Activated CD4-positive, CD25-positive, alpha-beta regulatory T cell treated with anti-CD3 and anti-CD28 coated beads, Interleukin-2, amount 50 U/mL, for 16 hours (primary cell): Measurements from ENCODE around the gene LRP3.
A peak's percentile ranks its signal among the peaks of the same experiment; 100 is the strongest.

ENCODE experiments used
- DNase-seq: peaks from one replicate; pipeline ENCODE4 v3.0.0-alpha.2; 2020; ENCODE audit warnings: low read depth, low spot score

LRP3 gene

GRCh38 chr19:33235269-33235995 is 41.3 kb downstream of the LRP3 start:
- peak; percentile 69 for DNase-seq

- DNase-seq: no peak
Measured at GRCh38 chr19:33235996-33236350, 41.8 kb downstream of the LRP3 start.

- DNase-seq: no peak
Measured at GRCh38 chr19:33236696-33237390, 42.7 kb downstream of the LRP3 start.

DNA sequence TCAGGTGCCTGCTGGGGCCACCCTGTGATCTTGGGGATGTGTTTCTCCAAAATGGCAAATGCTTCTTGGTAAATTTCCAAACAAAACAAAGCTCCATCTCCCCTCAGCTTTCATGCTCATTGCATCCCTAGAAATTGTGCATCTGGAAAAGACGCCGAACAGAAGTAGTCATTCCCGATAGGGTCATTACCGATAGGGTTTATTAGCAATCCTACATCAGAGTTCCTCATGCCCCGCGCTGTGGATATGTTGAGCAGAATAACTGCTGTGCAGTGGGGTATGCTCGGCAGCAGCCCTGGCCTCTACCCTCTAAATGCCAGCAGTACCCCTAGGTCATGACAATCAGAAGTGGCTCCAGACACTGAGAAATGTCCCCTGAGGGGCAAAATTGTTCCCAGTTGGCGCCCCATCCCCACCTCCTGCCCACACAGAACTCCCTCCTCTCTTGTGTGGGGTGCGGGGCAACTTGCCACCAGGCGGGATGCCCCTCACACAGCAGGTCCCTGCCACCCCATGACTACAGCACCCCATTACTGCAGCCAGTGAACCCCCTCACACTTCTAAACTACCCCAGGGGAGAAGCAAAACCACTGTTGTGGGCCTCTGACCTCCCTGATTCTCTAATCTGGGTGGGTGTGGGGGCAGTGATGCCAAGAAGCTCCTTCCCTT is 44.5 kb downstream of the LRP3 start:
- no peak for DNase-seq

DNA sequence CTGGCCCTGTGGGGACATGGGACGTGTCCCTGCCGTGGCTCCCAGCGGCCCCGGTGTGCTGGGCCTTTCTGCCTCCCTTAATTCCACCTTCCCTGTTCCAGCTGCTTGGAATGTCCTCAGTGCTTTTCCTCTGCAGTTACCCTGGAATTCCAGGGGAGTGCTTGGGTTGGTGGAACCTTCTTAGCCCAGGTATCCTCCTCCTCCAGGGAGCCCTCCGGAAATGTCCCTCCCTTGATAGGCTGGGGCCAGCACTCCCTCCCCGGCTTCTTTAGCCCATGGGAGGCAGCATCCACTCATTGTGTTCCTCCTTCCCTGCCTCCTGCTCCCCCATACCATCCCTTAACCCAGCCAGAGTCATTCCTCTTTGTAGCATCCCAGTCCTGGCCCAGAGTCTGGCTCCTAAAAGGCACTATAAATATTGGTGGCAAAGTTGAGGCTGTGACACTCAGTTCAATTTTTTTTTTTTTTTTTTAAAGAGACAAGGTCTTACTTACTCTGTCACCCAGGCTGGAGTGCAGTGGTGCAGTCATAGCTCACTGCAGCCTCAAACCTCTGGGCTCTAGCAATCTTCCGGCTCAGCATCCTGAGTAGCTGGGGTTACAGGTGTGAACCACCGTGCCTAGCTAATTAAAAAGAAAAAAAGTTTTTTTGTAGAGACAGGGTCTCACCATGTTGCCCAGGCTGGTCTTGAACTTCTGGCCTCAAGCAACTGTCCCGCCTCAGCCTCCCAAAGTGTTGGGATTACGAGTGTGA is 45.3 kb downstream of the LRP3 start:
- no peak for DNase-seq

GRCh38 chr19:33240181-33240771 is 46.1 kb downstream of the LRP3 start:
- no peak for DNase-seq

GRCh38 chr19:33241091-33241529 is 47.0 kb downstream of the LRP3 start:
- no peak for DNase-seq

GRCh38 chr19:33241530-33242101 is 47.5 kb downstream of the LRP3 start:
- DNase-seq: no peak

DNA sequence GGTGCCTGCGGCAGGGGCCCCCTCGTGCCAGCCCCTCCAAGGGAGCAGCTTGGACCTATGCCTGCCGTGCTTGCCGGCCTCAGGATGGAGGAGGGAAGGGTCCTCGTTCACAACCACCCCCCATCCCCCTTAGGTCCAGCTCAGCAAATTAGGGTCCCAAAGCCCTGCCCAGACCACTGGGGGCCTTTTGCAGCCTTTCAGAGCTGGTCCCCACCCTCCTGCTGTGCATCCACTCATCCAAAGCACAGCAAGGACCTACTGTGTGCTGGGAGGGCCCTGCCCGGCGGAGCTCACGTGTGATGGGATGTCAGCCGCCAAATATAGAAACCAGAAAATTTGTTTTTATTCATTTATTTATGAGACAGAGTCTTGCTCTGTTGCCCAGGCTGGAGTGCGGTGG is 48.0 kb downstream of the LRP3 start:
- no peak for DNase-seq

DNA sequence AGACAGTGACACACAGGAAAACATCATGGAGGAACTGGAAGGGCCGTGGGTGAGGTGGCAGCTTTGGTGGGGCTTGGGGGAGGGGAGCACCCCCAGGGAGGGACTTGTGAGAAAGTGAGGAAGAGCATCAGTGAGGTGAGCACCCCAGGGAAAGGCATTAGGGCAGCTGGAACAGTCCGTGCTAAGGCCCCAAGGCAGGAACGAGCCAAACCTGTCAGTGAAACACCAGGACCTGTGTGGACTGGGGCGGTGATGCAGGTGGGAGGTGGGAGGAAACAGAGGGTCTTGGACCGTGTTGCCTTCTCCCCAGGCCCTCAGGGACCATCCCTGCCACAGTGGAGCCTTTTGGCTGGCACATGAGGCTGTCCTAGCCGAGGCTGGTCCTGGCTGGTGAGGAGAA is 48.8 kb downstream of the LRP3 start:
- DNase-seq: no peak

GRCh38 chr19:33245948-33246708 is 52.0 kb downstream of the LRP3 start:
- no peak for DNase-seq

- no peak for DNase-seq
Measured at GRCh38 chr19:33246709-33247440, 52.7 kb downstream of the LRP3 start.

- DNase-seq: no peak
Measured at GRCh38 chr19:33247441-33247819, 53.3 kb downstream of the LRP3 start.

- DNase-seq: no peak
Measured at GRCh38 chr19:33248104-33248503, 54.0 kb downstream of the LRP3 start.

DNA sequence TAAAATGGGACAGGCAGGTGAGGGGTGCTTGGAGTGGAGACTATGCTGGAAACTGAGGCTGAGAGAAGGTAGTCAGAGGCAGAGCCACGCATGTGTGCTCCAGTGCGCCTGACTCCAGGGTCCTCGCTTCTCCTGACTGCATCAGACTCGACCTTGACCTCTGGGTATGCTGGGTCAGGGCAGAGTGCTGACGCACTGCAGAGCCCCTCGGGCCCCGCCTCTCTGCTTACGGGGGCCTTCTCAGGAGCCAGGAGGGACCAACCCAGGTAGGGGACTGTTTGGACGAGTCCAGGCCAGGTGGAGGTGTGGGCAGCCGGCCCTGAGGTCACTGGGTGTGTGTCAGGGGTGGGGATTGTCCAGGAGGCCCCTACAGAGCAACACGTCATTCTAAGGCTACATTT is 54.4 kb downstream of the LRP3 start:
- no peak for DNase-seq

GRCh38 chr19:33248954-33249613 is 55.0 kb downstream of the LRP3 start:
- no peak for DNase-seq

DNA sequence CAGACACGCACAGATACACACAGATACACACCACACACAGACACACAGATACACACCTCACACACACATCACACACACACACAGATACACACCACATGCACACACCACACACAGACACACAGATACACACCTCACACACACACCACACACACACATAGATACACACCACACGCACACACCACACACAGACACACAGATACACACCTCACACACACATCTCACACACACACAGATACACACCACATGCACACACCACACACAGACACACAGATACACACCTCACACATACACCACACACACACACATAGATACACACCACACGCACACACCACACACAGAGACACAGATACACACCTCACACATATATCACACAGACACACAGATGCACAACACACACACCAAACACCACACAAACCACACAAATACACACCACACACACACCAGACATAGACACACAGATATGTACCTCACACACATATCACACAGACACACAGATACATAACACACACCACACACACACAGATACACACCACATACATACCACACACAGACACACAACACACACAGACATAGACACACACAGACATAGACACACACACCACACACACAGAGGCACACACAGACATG is 55.7 kb downstream of the LRP3 start:
- no peak for DNase-seq

- no peak for DNase-seq
Measured at GRCh38 chr19:33250500-33250899, 56.4 kb downstream of the LRP3 start.

DNA sequence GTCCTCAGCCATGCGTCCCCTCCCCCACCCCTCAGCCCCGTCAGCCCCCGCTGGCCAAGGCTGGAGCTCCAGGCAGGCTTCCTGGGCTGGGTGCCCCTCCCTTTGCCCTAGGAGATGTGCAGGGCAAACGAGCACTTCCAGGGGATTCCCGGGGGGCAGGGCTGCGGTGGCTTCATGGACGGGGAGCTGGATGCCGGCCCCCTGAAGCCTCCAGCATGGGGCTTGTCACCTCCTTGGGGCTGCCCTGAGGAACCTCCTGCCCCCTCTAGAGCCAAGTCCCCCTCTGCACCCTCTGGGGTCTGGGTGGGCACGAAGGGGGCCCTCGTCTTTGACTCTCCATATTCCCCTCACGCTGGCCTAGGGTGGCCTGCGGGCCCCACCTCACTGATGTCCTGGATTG is 56.9 kb downstream of the LRP3 start:
- no peak for DNase-seq
